Measurements from ENCODE around the gene FPGS.

Gene FPGS

GRCh38 chr9:127817881-127818434, 15.3 kb downstream of the FPGS start:
- Histone ChIP-seq H3K4me3 (no peak overlapping the region), H3K9me3 (no peaks in the 10 kb centered on the region), H4K20me1 (peaks cover 65% of the 10 kb centered on the region), H3K27ac (peak overlapping the region; percentile 62), H3K27me3 (no peaks in the 10 kb centered on the region), H3K4me1 (peaks cover 26% of the 10 kb centered on the region), H3K4me2 (peak overlapping the region; percentile 18), H3K9ac (peak overlapping the region; percentile 48; the same call in 1 of the 2 replicates), H3K36me3 (peaks cover 94% of the 10 kb centered on the region)
- no peak for TF ChIP-seq Cebpa-rat (IDR thresholded peaks at IDR 0.05)

GRCh38 chr9:127818574-127818973, 15.9 kb downstream of the FPGS start:
- H3K27ac ChIP-seq: peak overlapping the region; percentile 62; the same call in 1 of the 2 replicates
- H3K4me3 ChIP-seq: no peak overlapping the region
- H3K9ac ChIP-seq: no peak overlapping the region; the same call in 1 of the 2 replicates
- no peak for TF ChIP-seq Cebpa-rat (IDR thresholded peaks at IDR 0.05)
- peaks cover 59% of the 10 kb centered on the region for H4K20me1 ChIP-seq
- H3K4me1 ChIP-seq: peaks cover 26% of the 10 kb centered on the region
- H3K36me3 ChIP-seq: peaks cover 94% of the 10 kb centered on the region
- no peaks in the 10 kb centered on the region for H3K9me3 ChIP-seq
- no peaks in the 10 kb centered on the region for H3K27me3 ChIP-seq
- peak overlapping the region; percentile 18; the same call in 1 of the 2 replicates for H3K4me2 ChIP-seq

- no peaks in the 10 kb centered on the region for H3K9me3 ChIP-seq
- H3K4me2 ChIP-seq: no peak overlapping the region
- TF ChIP-seq Cebpa-rat (IDR thresholded peaks at IDR 0.05): no peak
- H3K36me3 ChIP-seq: peaks cover 92% of the 10 kb centered on the region
- no peak overlapping the region for H3K27ac ChIP-seq
- no peak overlapping the region; the same call in 1 of the 2 replicates for H3K9ac ChIP-seq
- no peaks in the 10 kb centered on the region for H3K27me3 ChIP-seq
- H4K20me1 ChIP-seq: peaks cover 30% of the 10 kb centered on the region; the same call in 1 of the 2 replicates
- no peak overlapping the region for H3K4me3 ChIP-seq
- H3K4me1 ChIP-seq: peaks cover 43% of the 10 kb centered on the region
Measured at GRCh38 chr9:127822108-127822507, 19.4 kb downstream of the FPGS start.

GRCh38 chr9:127825319-127826051, 22.8 kb downstream of the FPGS start:
- H3K4me3 ChIP-seq: no peak overlapping the region
- peaks cover 94% of the 10 kb centered on the region for H3K36me3 ChIP-seq
- no peaks in the 10 kb centered on the region for H3K27me3 ChIP-seq
- TF ChIP-seq Cebpa-rat (IDR thresholded peaks at IDR 0.05): no peak
- H4K20me1 ChIP-seq: peaks cover 16% of the 10 kb centered on the region; the same call in 1 of the 2 replicates
- H3K9me3 ChIP-seq: no peaks in the 10 kb centered on the region
- peak overlapping the region; percentile 58 for H3K4me2 ChIP-seq
- peaks cover 54% of the 10 kb centered on the region for H3K4me1 ChIP-seq
- H3K27ac ChIP-seq: peak overlapping the region; percentile 24; the same call in 1 of the 2 replicates
- H3K9ac ChIP-seq: no peak overlapping the region

GRCh38 chr9:127826253-127826913, 23.7 kb downstream of the FPGS start:
- Histone ChIP-seq H3K4me3 (no peak overlapping the region), H3K9ac (no peak overlapping the region), H3K9me3 (no peaks in the 10 kb centered on the region), H3K4me1 (peaks cover 61% of the 10 kb centered on the region), H3K27me3 (no peaks in the 10 kb centered on the region), H3K27ac (peak overlapping the region; percentile 24; the same call in 1 of the 2 replicates), H3K36me3 (peaks cover 88% of the 10 kb centered on the region), H4K20me1 (peaks cover 16% of the 10 kb centered on the region; the same call in 1 of the 2 replicates), H3K4me2 (peak overlapping the region; percentile 58)
- no peak for TF ChIP-seq Cebpa-rat (IDR thresholded peaks at IDR 0.05)

- Histone ChIP-seq H3K9me3 (no peaks in the 10 kb centered on the region), H3K4me2 (peak overlapping the region; percentile 29; the same call in 1 of the 2 replicates), H3K4me1 (peaks cover 81% of the 10 kb centered on the region), H3K27ac (peak overlapping the region; percentile 58; the same call in 1 of the 2 replicates), H3K9ac (peak overlapping the region; percentile 38; the same call in 1 of the 2 replicates), H3K36me3 (peaks cover 81% of the 10 kb centered on the region), H3K4me3 (no peak overlapping the region), H3K27me3 (no peaks in the 10 kb centered on the region), H4K20me1 (peaks cover 16% of the 10 kb centered on the region; the same call in 1 of the 2 replicates)
- TF ChIP-seq Cebpa-rat (IDR thresholded peaks at IDR 0.05): no peak
Measured at GRCh38 chr9:127828262-127829031, 25.8 kb downstream of the FPGS start.

GRCh38 chr9:127829205-127829906, 26.7 kb downstream of the FPGS start:
- Histone ChIP-seq H4K20me1 (peaks cover 16% of the 10 kb centered on the region; the same call in 1 of the 2 replicates), H3K9me3 (no peaks in the 10 kb centered on the region), H3K27ac (peak overlapping the region; percentile 58; the same call in 1 of the 2 replicates), H3K4me2 (peak overlapping the region; percentile 29), H3K4me1 (peaks cover 89% of the 10 kb centered on the region), H3K36me3 (peaks cover 78% of the 10 kb centered on the region), H3K9ac (peak overlapping the region; percentile 38; the same call in 1 of the 2 replicates), H3K27me3 (no peaks in the 10 kb centered on the region), H3K4me3 (no peak overlapping the region)
- no peak for TF ChIP-seq Cebpa-rat (IDR thresholded peaks at IDR 0.05)

GRCh38 chr9:127832248-127832647, 29.6 kb downstream of the FPGS start:
- Histone ChIP-seq H3K4me1 (peaks cover 85% of the 10 kb centered on the region), H3K9me3 (no peaks in the 10 kb centered on the region), H4K20me1 (peaks cover 29% of the 10 kb centered on the region; the same call in 1 of the 2 replicates), H3K9ac (no peak overlapping the region), H3K27me3 (no peaks in the 10 kb centered on the region), H3K27ac (no peak overlapping the region), H3K4me2 (peak overlapping the region; percentile 14; the same call in 1 of the 2 replicates), H3K36me3 (peaks cover 65% of the 10 kb centered on the region), H3K4me3 (no peak overlapping the region)
- TF ChIP-seq Cebpa-rat (IDR thresholded peaks at IDR 0.05): no peak
